Fibroblast of lung (primary cell): ENCODE data around the gene KRT75. TPM values are rescaled to one million over a fixed set of nuclear protein-coding genes. Genes with fewer than 3 reads are reported as not detected.

Source experiments
- DNase-seq, 2 donors: peaks; one replicate each; pipeline versions ENCODE4 v3.0.0 to v3.0.0-alpha.2; 2010; ENCODE audit warnings: low read depth in 2 of 2
- H2AFZ ChIP-seq: 2 replicates; pipeline ENCODE4 v1.5.1; 2012; ENCODE audit warnings: low read length, control low read depth, inconsistent platforms
- H3K27ac ChIP-seq: 2 replicates; pipeline ENCODE4 v1.5.1; 2011; ENCODE audit warnings: low read length, control low read depth; ENCODE audit not compliant: insufficient read depth
- H3K27me3 ChIP-seq: 2 replicates; pipeline ENCODE4 v1.5.1; 2011; ENCODE audit warnings: mild to moderate bottlenecking, low read length; ENCODE audit not compliant: control insufficient read depth, insufficient read depth
- H3K36me3 ChIP-seq: 2 replicates; pipeline ENCODE4 v1.5.1; 2011; ENCODE audit warnings: low read length; ENCODE audit not compliant: control insufficient read depth, insufficient read depth
- H3K4me1 ChIP-seq: 2 replicates; pipeline ENCODE4 v1.5.1; 2011; ENCODE audit warnings: low read length; ENCODE audit not compliant: control insufficient read depth, insufficient read depth; ENCODE audit errors: extremely low read depth
- H3K4me2 ChIP-seq: 2 replicates; pipeline ENCODE4 v1.5.1; 2011; ENCODE audit warnings: low read length, control low read depth; ENCODE audit not compliant: insufficient read depth; ENCODE audit errors: extremely low read depth
- H3K4me3 ChIP-seq, 4 experiments: fragments of 200-600 bp in 1 of 4; sonication (generic) in 1 of 4; replicated peaks in 1 of 4; 2 replicates each; pipeline ENCODE4 v1.5.1; 2011 to 2016; ENCODE audit warnings: low read length in 4 of 4, low read depth in 3 of 4, mild to moderate bottlenecking in 3 of 4, control low read depth in 2 of 4, inconsistent platforms in 1 of 4, mixed read lengths in 1 of 4; ENCODE audit not compliant: insufficient read depth in 1 of 4; ENCODE audit errors: control extremely low read depth in 1 of 4
- H3K79me2 ChIP-seq: 2 replicates; pipeline ENCODE4 v1.5.1; 2012; ENCODE audit warnings: mild to moderate bottlenecking, low read length, inconsistent platforms; ENCODE audit not compliant: control insufficient read depth, insufficient read depth
- H3K9ac ChIP-seq: 2 replicates; pipeline ENCODE4 v1.5.1; 2011; ENCODE audit warnings: mild to moderate bottlenecking, low read length, control low read depth; ENCODE audit not compliant: insufficient read depth
- H3K9me3 ChIP-seq: 2 replicates; pipeline ENCODE4 v1.5.1; 2012; ENCODE audit warnings: low read depth, low read length; ENCODE audit not compliant: control insufficient read depth, insufficient read depth
- H4K20me1 ChIP-seq: 2 replicates; pipeline ENCODE4 v1.5.1; 2011; ENCODE audit warnings: low read length; ENCODE audit not compliant: control insufficient read depth, insufficient read depth; ENCODE audit errors: extremely low read depth
- CTCF ChIP-seq, 2 donors: IDR thresholded peaks in 1 of 2; conservative IDR thresholded peaks in 1 of 2; 1 replicate in 1 of 2; 2 replicates in 1 of 2; pipeline ENCODE4 v1.5.1; 2011 to 2012; ENCODE audit warnings: low read length in 2 of 2, control low read depth in 1 of 2, inconsistent platforms in 1 of 2, low read depth in 1 of 2, mild to moderate bottlenecking in 1 of 2
- EZH2 ChIP-seq: IDR thresholded peaks from 2 replicates; pipeline ENCODE4 v1.5.1; 2012; ENCODE audit warnings: low read length, control low read depth, mild to moderate bottlenecking; ENCODE audit errors: missing control alignments
- polyA plus RNA-seq, 2 donors: library from polyadenylated mRNA; depleted of rRNA in 1 of 2; stranded (reverse) in 1 of 2; unstranded in 1 of 2; fragments of >200 nt; gene quantifications; 2 replicates each; pipeline ENCODE4 v1.2.1, GENCODE V29; 2011 to 2012; ENCODE audit warnings: missing spikeins in 1 of 2
- total RNA-seq: library from RNA; depleted of rRNA; stranded (reverse); fragments of >200 nt; gene quantifications from 2 replicates; pipeline ENCODE4 v1.2.1, GENCODE V29; 2014

Gene KRT75
- total and polyA plus RNA-seq, 2 donors (not counting 1 experiment from before 2014, with no cell fraction given) = not detected

- no peak overlapping the region for H3K4me3 ChIP-seq
- H3K27ac ChIP-seq = no peak overlapping the region
- no peaks in the 10 kb centered on the region for H3K36me3 ChIP-seq
- peaks cover 7% of the 10 kb centered on the region for H3K27me3 ChIP-seq
- no peaks in the 10 kb centered on the region for H3K79me2 ChIP-seq
- no peak for DNase-seq
- no peaks in the 10 kb centered on the region for H3K9me3 ChIP-seq
- no peak overlapping the region for H3K4me2 ChIP-seq
- H3K4me1 ChIP-seq = no peaks in the 10 kb centered on the region
- no peaks in the 10 kb centered on the region for H4K20me1 ChIP-seq
- H3K9ac ChIP-seq = no peak overlapping the region
- no peak overlapping the region for H2AFZ ChIP-seq
- TF ChIP-seq CTCF (conservative IDR thresholded peaks at IDR 0.05 in 1 of 2, IDR thresholded peaks at IDR 0.05 in 1 of 2; ENCODE audit: low read depth in 1 of 2, low read length in 2 of 2) (no peak), EZH2 (no peak)
Measured at GRCh38 chr12:52401926-52402325, 32.2 kb downstream of the KRT75 start.

- no peak overlapping the region for H3K4me3 ChIP-seq
- H3K36me3 ChIP-seq = no peaks in the 10 kb centered on the region
- no peaks in the 10 kb centered on the region for H3K4me1 ChIP-seq
- peaks cover 7% of the 10 kb centered on the region for H3K27me3 ChIP-seq
- no peak for DNase-seq
- no peaks in the 10 kb centered on the region for H3K79me2 ChIP-seq
- no peaks in the 10 kb centered on the region for H3K9me3 ChIP-seq
- H3K4me2 ChIP-seq = no peak overlapping the region
- no peak overlapping the region for H3K27ac ChIP-seq
- H4K20me1 ChIP-seq = no peaks in the 10 kb centered on the region
- TF ChIP-seq EZH2 (no peak), CTCF (conservative IDR thresholded peaks at IDR 0.05 in 1 of 2, IDR thresholded peaks at IDR 0.05 in 1 of 2; ENCODE audit: low read depth in 1 of 2, low read length in 2 of 2) (no peak)
- no peak overlapping the region for H2AFZ ChIP-seq
- no peak overlapping the region for H3K9ac ChIP-seq
Measured at GRCh38 chr12:52401526-52401925, 32.6 kb downstream of the KRT75 start.

GRCh38 chr12:52400906-52401305 lies 33.3 kb downstream of the KRT75 start:
- Histone ChIP-seq H3K79me2 (no peaks in the 10 kb centered on the region), H3K4me2 (no peak overlapping the region), H3K4me1 (no peaks in the 10 kb centered on the region), H4K20me1 (no peaks in the 10 kb centered on the region), H3K27me3 (peaks cover 7% of the 10 kb centered on the region), H2AFZ (no peak overlapping the region), H3K4me3 (no peak overlapping the region), H3K36me3 (no peaks in the 10 kb centered on the region), H3K27ac (no peak overlapping the region), H3K9ac (no peak overlapping the region), H3K9me3 (no peaks in the 10 kb centered on the region)
- no peak for DNase-seq
- TF ChIP-seq EZH2 (no peak), CTCF (conservative IDR thresholded peaks at IDR 0.05 in 1 of 2, IDR thresholded peaks at IDR 0.05 in 1 of 2; ENCODE audit: low read depth in 1 of 2, low read length in 2 of 2) (no peak)
